K562 (cell line): ENCODE measurements around the gene ADAD1. TPM values are rescaled to one million over a fixed set of nuclear protein-coding genes. Genes with fewer than 3 reads are reported as not detected.

Source experiments
- ATAC-seq: fragments of 200-7000 bp; cut with Tn5 transposase; 3 replicates; pipeline ENCODE4 v1.9.1; 2020; ENCODE audit warnings: moderate library complexity
- Bru-seq: library from RNA; stranded (reverse); fragments of 400-500 nt; gene quantifications from one replicate; lab custom pipeline; 2021; lab: Mats Ljungman, UMichigan
- BruChase-seq, 2 experiments: library from RNA; stranded (reverse); fragments of 400-500 nt; gene quantifications; one replicate each; lab custom pipeline; 2021; lab: Mats Ljungman, UMichigan
- BruUV-seq: library from RNA; stranded (reverse); fragments of 400-500 nt; replicated peaks from 2 replicates; lab custom pipeline; 2021; lab: Mats Ljungman, UMichigan
- CTCF ChIA-PET: fragments of 300-600 bp; formaldehyde crosslinking; extraction: SDS; loops from one replicate; lab custom pipeline; 2021; ENCODE audit warnings: low intra/inter-chr PET ratio; lab: Yijun Ruan, JAX
- POLR2A ChIA-PET: fragments of 300-600, 350-650 bp; sonication (Branson Sonifier 250); formaldehyde crosslinking; extraction: SDS; loops from one replicate; lab custom pipeline; 2021; ENCODE audit warnings: antibody characterized with exemption, inconsistent platforms; lab: Yijun Ruan, JAX
- DNase-seq, 4 experiments: peaks; one replicate each; pipeline versions ENCODE4 v3.0.0 to v3.0.0-alpha.2; 2011 to 2018; ENCODE audit warnings: low spot score in 3 of 4, mixed read lengths in 3 of 4; ENCODE audit errors: extremely low read depth in 1 of 4
- FAIRE-seq: peaks from 2 replicates; lab custom pipeline; 2011; peaks lifted over from hg19 to GRCh38; lab: Jason Lieb, UNC
- H2AFZ ChIP-seq: 2 replicates; pipeline ENCODE4 v1.6.0; 2011; ENCODE audit warnings: low read depth, low read length, control low read depth, inconsistent platforms
- H3K27ac ChIP-seq: fragments of 200-600 bp; 3 replicates; pipeline ENCODE4 v1.8.0; 2011; ENCODE audit warnings: low read depth, mild to moderate bottlenecking, control low read depth, inconsistent platforms, low read length, moderate library complexity, mixed read lengths; ENCODE audit errors: extremely low read depth
- H3K27me3 ChIP-seq, 2 experiments: fragments of 300-600 bp in 1 of 2; 2 replicates in 1 of 2; 3 replicates in 1 of 2; pipeline versions ENCODE4 v1.6.0 to v1.8.0; 2011; ENCODE audit warnings: inconsistent platforms in 2 of 2, low read length in 2 of 2, mild to moderate bottlenecking in 1 of 2, mixed read lengths in 1 of 2, moderate library complexity in 1 of 2; ENCODE audit not compliant: control insufficient read depth in 2 of 2, insufficient read depth in 2 of 2
- H3K36me3 ChIP-seq: fragments of 300-600 bp; 3 replicates; pipeline ENCODE4 v1.8.0; 2011; ENCODE audit warnings: mild to moderate bottlenecking, low read length, inconsistent platforms; ENCODE audit not compliant: control insufficient read depth, insufficient read depth
- H3K4me1 ChIP-seq, 2 experiments: fragments of 200-600 bp in 1 of 2; replicated peaks in 1 of 2; 2 replicates in 1 of 2; 3 replicates in 1 of 2; pipeline versions ENCODE4 v1.5.1 to v1.8.0; 2011; ENCODE audit warnings: inconsistent platforms in 2 of 2, low read length in 2 of 2, mild to moderate bottlenecking in 1 of 2, mixed read lengths in 1 of 2, moderate library complexity in 1 of 2; ENCODE audit not compliant: control insufficient read depth in 2 of 2, insufficient read depth in 2 of 2
- H3K4me2 ChIP-seq: 2 replicates; pipeline ENCODE4 v1.6.1; 2011; ENCODE audit warnings: low read length, control low read depth, inconsistent platforms, mixed read lengths; ENCODE audit not compliant: insufficient read depth
- H3K4me3 ChIP-seq: fragments of 200-600 bp; sonication (generic), shearing (Covaris generic); 2 replicates; pipeline ENCODE4 v1.5.1; 2016; ENCODE audit warnings: control low read depth, inconsistent platforms
- H3K79me2 ChIP-seq: fragments of 200-600 bp; 3 replicates; pipeline ENCODE4 v1.8.0; 2011; ENCODE audit warnings: low read length, inconsistent platforms; ENCODE audit not compliant: control insufficient read depth, insufficient read depth
- H3K9ac ChIP-seq, 2 experiments: 2 replicates each; pipeline versions ENCODE4 v1.6.0 to v1.6.1; 2011; ENCODE audit warnings: low read depth in 2 of 2, low read length in 2 of 2, control low read depth in 1 of 2, inconsistent platforms in 1 of 2, mild to moderate bottlenecking in 1 of 2, mixed read lengths in 1 of 2; ENCODE audit not compliant: insufficient read depth in 1 of 2
- H3K9me1 ChIP-seq: one replicate; pipeline ENCODE4 v1.6.0; 2011; ENCODE audit warnings: inconsistent platforms, mild to moderate bottlenecking, low read length, moderate library complexity; ENCODE audit not compliant: control insufficient read depth, insufficient read depth
- H3K9me3 ChIP-seq: replicated peaks from 2 replicates; pipeline ENCODE4 v1.5.1; 2011; ENCODE audit warnings: low read depth, low read length, inconsistent platforms; ENCODE audit not compliant: control insufficient read depth, insufficient read depth
- H4K20me1 ChIP-seq: replicated peaks from 2 replicates; pipeline ENCODE4 v1.6.1; 2011; ENCODE audit warnings: low read length, inconsistent platforms, mixed read lengths; ENCODE audit not compliant: control insufficient read depth, insufficient read depth
- EWSR1 ChIP-seq: fragments of 450-650 bp; IDR thresholded peaks from 2 replicates; pipeline ENCODE4 v1.6.1; 2018; ENCODE audit warnings: borderline replicate concordance, mild to moderate bottlenecking, low read depth, moderate library complexity; ENCODE audit not compliant: partially characterized antibody
- WGBS: fragments of 100-300 bp; shearing (Covaris generic); methylation state at CpG from one replicate; pipeline ENCODE4 v1.1.6; 2016; ENCODE audit warnings: low coverage, mixed read lengths; ENCODE audit not compliant: insufficient coverage; ENCODE audit errors: missing lambda C conversion rate; 5-methylcytosine and 5-hydroxymethylcytosine counted together
- in situ Hi-C: fragments of 300-500 bp; cut with MboI; formaldehyde crosslinking; loops from 4 replicates; pipeline ENCODE4 v1.15.0; 2018; ENCODE audit warnings: inconsistent platforms, mixed read lengths
- intact Hi-C: fragments of 100-400 bp; cut with micrococcal nuclease; formaldehyde crosslinking; loops from 2 replicates; pipeline ENCODE4 v1.14.2; 2022
- long read RNA-seq, 3 experiments: library from polyadenylated mRNA in 2 of 3; library from RNA in 1 of 3; unstranded in 2 of 3; stranded (forward) in 1 of 3; transcript quantifications; one replicate each; pipeline ENCODE4 v2.0.0, GENCODE V29; 2019 to 2022
- polyA minus RNA-seq, 3 experiments: library from RNA; depleted of rRNA, polyadenylated mRNA; stranded (reverse); fragments of >200 nt; gene quantifications; 2 replicates each; pipeline ENCODE4 v1.2.3, GENCODE V29; 2011
- polyA plus RNA-seq, 8 experiments: library from polyadenylated mRNA; depleted of rRNA in 4 of 8; stranded (reverse) in 5 of 8; unstranded in 3 of 8; fragments of >200 nt; fragmentation: Nextera tagmentation in 2 of 8; fragmentation: Illumina TruSeq in 1 of 8; extraction: Ambion mirVana in 2 of 8; extraction: Trizol in 1 of 8; gene quantifications; 2 replicates each; pipeline versions ENCODE4 v1.2.1 to v1.2.3, GENCODE V29; 2011 to 2014; ENCODE audit warnings: inconsistent platforms in 1 of 8, missing spikeins in 1 of 8
- total RNA-seq, 7 experiments: library from RNA; depleted of rRNA in 6 of 7; stranded (reverse); fragments of >200 nt in 6 of 7; fragmentation: Illumina TruSeq in 2 of 7; extraction: Trizol in 2 of 7; gene quantifications; 2 replicates each; pipeline versions ENCODE4 v1.2.1 to v1.2.3, GENCODE V29; 2011 to 2021; ENCODE audit warnings: low replicate concordance in 1 of 7

The ADAD1 gene
- total RNA-seq (2011; cell fraction: chromatin; rRNA removed; ENCODE audit: low replicate concordance) = not detected in 2 replicates
- not detected in 2 replicates for total RNA-seq (2011; cell fraction: nucleolus; rRNA removed)
- not detected in 2 replicates for total RNA-seq (2011; cell fraction: nucleoplasm; rRNA removed)
- not detected in 2 replicates for total RNA-seq (2014; rRNA removed)
- total RNA-seq (2014; rRNA removed; fragmentation: Illumina TruSeq; extraction: Trizol) = not detected in 2 replicates
- total RNA-seq (2015; rRNA removed; fragmentation: Illumina TruSeq; extraction: Trizol) = not detected in 2 replicates
- not detected in 2 replicates for total RNA-seq (2021)
- not detected in 2 replicates for polyA plus RNA-seq (2011; rRNA removed)
- not detected in 2 replicates for polyA plus RNA-seq (2011; cell fraction: cytosol; rRNA removed)
- polyA plus RNA-seq (2011; cell fraction: nucleus; rRNA removed) = not detected in 2 replicates
- not detected in 2 replicates for polyA plus RNA-seq (2012)
- not detected in 2 replicates for polyA plus RNA-seq (2014; fragmentation: Illumina TruSeq; extraction: Trizol)
- not detected for polyA plus RNA-seq (2014; fragmentation: Nextera tagmentation; extraction: Ambion mirVana)
- polyA plus RNA-seq (2014; rRNA removed) = not detected in 2 replicates
- polyA minus RNA-seq (2011; rRNA and poly(A)+ RNA removed) = not detected in 2 replicates
- not detected in 2 replicates for polyA minus RNA-seq (2011; cell fraction: cytosol; rRNA and poly(A)+ RNA removed)
- not detected in 2 replicates for polyA minus RNA-seq (2011; cell fraction: nucleus; rRNA and poly(A)+ RNA removed)
- Bru-seq, nascent RNA = percentile 7 among the genes with signal in this experiment
- BruChase-seq, experiment 1, labeled RNA remaining after a 2-hour chase = percentile 2 among the genes with signal in this experiment
- BruChase-seq, experiment 2, labeled RNA remaining after a 6-hour chase = percentile 6 among the genes with signal in this experiment
- long read RNA-seq, experiment 1 = 0 reads
- long read RNA-seq, experiment 2 = 0 reads
- long read RNA-seq, experiment 3 = 0 reads

DNA sequence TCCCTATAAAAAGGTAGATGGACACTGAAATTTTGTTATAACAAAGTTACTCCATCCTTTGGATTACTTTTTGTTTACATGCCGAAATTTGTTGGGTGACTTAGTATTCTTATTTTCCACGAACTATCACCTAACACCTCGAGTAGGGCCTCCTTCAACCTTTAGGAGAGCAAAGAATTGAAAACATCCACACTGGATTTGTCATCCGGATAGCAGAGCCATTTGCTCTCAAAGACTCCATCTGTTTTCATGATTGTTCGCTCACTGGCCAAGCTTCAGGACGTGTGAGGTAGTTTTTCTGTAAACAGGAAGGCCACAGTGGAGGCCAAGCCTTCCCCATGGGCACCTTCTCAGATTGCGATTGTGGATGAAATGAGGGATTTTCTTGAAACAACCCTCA, at the start of gene ADAD1:
Gene ADAD1, plus strand, starts transcription at position 301 of the 400 bp plus-strand sequence. CDS start 1,059 bp downstream, outside the sequence.
- Histone ChIP-seq H4K20me1 (no peaks in the 10 kb centered on the region), H3K4me1 (no peaks in the 10 kb centered on the region; a peak in 1 of 5 replicates), H3K36me3 (no peaks in the 10 kb centered on the region), H3K9me3 (peaks cover 2% of the 10 kb centered on the region; the same call in 1 of the 2 replicates), H3K9me1 (no peaks in the 10 kb centered on the region), H3K27ac (no peak within 1 kb of the TSS), H3K4me3 (no peak within 1 kb of the TSS), H3K9ac (no peak within 1 kb of the TSS), H2AFZ (no peak within 1 kb of the TSS), H3K79me2 (no peaks in the 10 kb centered on the region), H3K27me3 (no peaks in the 10 kb centered on the region), H3K4me2 (no peak within 1 kb of the TSS)
- CTCF ChIA-PET = interaction anchor here (0.6 kb wide), 1 partner anchor 54 kb away, joined by 4 read pairs; no protein-coding TSS in a partner anchor
- intact Hi-C loops (no loop called here), in situ Hi-C loops (no loop called here)
- ATAC-seq (no peak), DNase-seq (no peak), FAIRE-seq (no peak)
- WGBS = 49% methylated on average over 7 of the region's 7 CpGs
- no TSS peak for BruUV-seq
- POLR2A ChIA-PET = no interaction called here
- TF ChIP-seq EWSR1 = no peak
